Measurements from ENCODE around the gene DLG4.
A peak's percentile ranks its signal among the peaks of the same experiment; 100 is the strongest.

Gene DLG4

GRCh38 chr17:7219812-7220592, at the start of gene DLG4, which contains the start of gene ACADVL:
TSS of gene DLG4 (minus strand) at chr17:7219836.
TSS of gene ACADVL (plus strand) at chr17:7219938. CDS start at chr17:7219985, 47 bp downstream.
- peak within 1 kb of the TSS; percentile 92 for H3K27ac ChIP-seq
- H4K20me1 ChIP-seq = peaks cover 58% of the 10 kb centered on the region
- H3K27me3 ChIP-seq = no peaks in the 10 kb centered on the region
- peaks cover 62% of the 10 kb centered on the region for H3K4me1 ChIP-seq
- no peak for TF ChIP-seq Cebpa-rat (IDR thresholded peaks at IDR 0.05)
- peak within 1 kb of the TSS; percentile 99 for H3K4me2 ChIP-seq
- H3K9ac ChIP-seq = peak within 1 kb of the TSS; percentile 94
- no peaks in the 10 kb centered on the region for H3K9me3 ChIP-seq
- H3K36me3 ChIP-seq = peaks cover 39% of the 10 kb centered on the region
- H3K4me3 ChIP-seq = peak within 1 kb of the TSS; percentile 99

GRCh38 chr17:7266784-7267183, 47.1 kb upstream of the DLG4 start:
- no peak overlapping the region for H3K4me3 ChIP-seq
- H3K27me3 ChIP-seq = peaks cover 33% of the 10 kb centered on the region
- no peak overlapping the region for H3K4me2 ChIP-seq
- H3K27ac ChIP-seq = no peak overlapping the region
- no peaks in the 10 kb centered on the region for H3K36me3 ChIP-seq
- no peaks in the 10 kb centered on the region for H3K9me3 ChIP-seq
- TF ChIP-seq Cebpa-rat (IDR thresholded peaks at IDR 0.05) = no peak
- H3K4me1 ChIP-seq = peaks cover 16% of the 10 kb centered on the region
- H4K20me1 ChIP-seq = peaks cover 19% of the 10 kb centered on the region; the same call in 1 of the 2 replicates
- no peak overlapping the region for H3K9ac ChIP-seq

- Histone ChIP-seq H3K4me3 (no peak overlapping the region), H3K4me1 (peaks cover 29% of the 10 kb centered on the region), H3K27me3 (peaks cover 63% of the 10 kb centered on the region), H3K4me2 (no peak overlapping the region), H3K36me3 (peaks cover 17% of the 10 kb centered on the region), H3K9me3 (no peaks in the 10 kb centered on the region), H3K27ac (no peak overlapping the region), H3K9ac (no peak overlapping the region), H4K20me1 (peaks cover 49% of the 10 kb centered on the region)
- no peak for TF ChIP-seq Cebpa-rat (IDR thresholded peaks at IDR 0.05)
Measured at GRCh38 chr17:7263801-7264078, 44.1 kb upstream of the DLG4 start.

DNA sequence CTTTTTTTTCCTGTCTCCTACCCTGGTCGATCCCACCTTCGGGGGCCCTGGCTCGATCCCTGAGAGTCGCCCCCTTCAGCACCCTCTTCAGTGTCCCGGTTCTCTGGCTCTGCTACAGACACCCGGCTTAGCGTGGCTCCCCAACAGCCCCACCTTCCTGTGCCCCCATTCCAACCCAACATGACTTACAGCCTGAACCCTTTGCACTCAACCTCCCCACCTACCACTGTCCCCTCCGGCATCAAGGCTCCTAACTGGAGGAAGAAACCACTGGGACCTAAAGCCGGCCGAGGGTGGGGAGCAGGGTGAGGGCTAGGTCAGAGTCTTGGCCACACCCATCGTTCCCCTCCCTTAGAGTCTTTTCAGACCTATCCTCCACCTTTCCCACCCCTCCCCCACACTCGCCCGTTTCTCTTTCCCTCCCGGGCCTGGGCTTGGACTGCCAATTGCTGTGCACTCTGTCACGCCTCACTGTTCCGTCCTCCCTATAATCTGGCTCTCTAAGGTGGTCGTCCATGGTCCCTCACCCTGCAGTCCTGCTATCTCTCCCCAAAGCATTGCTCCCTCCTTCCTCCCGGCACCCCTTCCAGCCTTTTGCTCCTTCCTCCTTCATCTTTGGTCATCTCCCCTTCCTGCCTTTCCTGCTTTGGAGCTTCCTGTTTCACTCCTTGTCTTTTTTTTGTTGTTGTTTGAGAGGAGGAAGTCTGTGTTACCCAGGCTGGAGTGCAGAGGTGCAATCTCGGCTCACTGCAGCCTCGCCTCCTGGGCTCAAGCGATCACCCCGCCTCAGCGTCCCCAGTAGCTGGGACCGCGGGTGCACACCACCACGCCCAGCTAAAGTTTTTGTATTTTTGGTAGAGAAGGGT, 43.5 kb upstream of the DLG4 start:
- no peaks in the 10 kb centered on the region for H3K9me3 ChIP-seq
- no peak overlapping the region for H3K9ac ChIP-seq
- H3K4me1 ChIP-seq = peaks cover 29% of the 10 kb centered on the region
- H3K4me2 ChIP-seq = peak overlapping the region; percentile 32; the same call in 1 of the 2 replicates
- no peak overlapping the region for H3K4me3 ChIP-seq
- peaks cover 65% of the 10 kb centered on the region for H3K27me3 ChIP-seq
- no peak for TF ChIP-seq Cebpa-rat (IDR thresholded peaks at IDR 0.05)
- peaks cover 23% of the 10 kb centered on the region for H3K36me3 ChIP-seq
- peaks cover 52% of the 10 kb centered on the region for H4K20me1 ChIP-seq
- H3K27ac ChIP-seq = no peak overlapping the region

- Histone ChIP-seq H3K4me3 (peak within 1 kb of the TSS; percentile 57), H3K27me3 (peaks cover 65% of the 10 kb centered on the region), H3K9me3 (no peaks in the 10 kb centered on the region), H3K36me3 (peaks cover 31% of the 10 kb centered on the region), H3K4me1 (peaks cover 29% of the 10 kb centered on the region), H4K20me1 (peaks cover 52% of the 10 kb centered on the region), H3K27ac (no peak within 1 kb of the TSS), H3K9ac (0 out of 2 replicates have a peak within 1 kb of the TSS, but pooled peaks have one; percentile 34), H3K4me2 (peak within 1 kb of the TSS; percentile 76)
- no peak for TF ChIP-seq Cebpa-rat (IDR thresholded peaks at IDR 0.05)
Measured at GRCh38 chr17:7262192-7262934, 42.7 kb upstream of the DLG4 start, which contains the start of gene CLDN7. TSS of gene CLDN7 (minus strand) at chr17:7262478. CDS start at chr17:7262043, 435 bp downstream.

- H3K4me2 ChIP-seq = peak overlapping the region; percentile 76
- peaks cover 52% of the 10 kb centered on the region for H4K20me1 ChIP-seq
- H3K27ac ChIP-seq = no peak overlapping the region
- peaks cover 65% of the 10 kb centered on the region for H3K27me3 ChIP-seq
- no peaks in the 10 kb centered on the region for H3K9me3 ChIP-seq
- 0 out of 2 replicates have a peak overlapping the region, but pooled peaks have one; percentile 34 for H3K9ac ChIP-seq
- H3K4me3 ChIP-seq = peak overlapping the region; percentile 57
- H3K36me3 ChIP-seq = peaks cover 39% of the 10 kb centered on the region
- TF ChIP-seq Cebpa-rat (IDR thresholded peaks at IDR 0.05) = no peak
- peaks cover 29% of the 10 kb centered on the region for H3K4me1 ChIP-seq
Measured at GRCh38 chr17:7261379-7262191, 41.9 kb upstream of the DLG4 start.

GRCh38 chr17:7260651-7261378, 41.2 kb upstream of the DLG4 start:
- Histone ChIP-seq H3K4me2 (peak overlapping the region; percentile 76), H3K27me3 (peaks cover 65% of the 10 kb centered on the region), H3K36me3 (peaks cover 47% of the 10 kb centered on the region), H4K20me1 (peaks cover 52% of the 10 kb centered on the region), H3K9ac (0 out of 2 replicates have a peak overlapping the region, but pooled peaks have one; percentile 34), H3K4me3 (peak overlapping the region; percentile 57), H3K9me3 (no peaks in the 10 kb centered on the region), H3K27ac (no peak overlapping the region), H3K4me1 (peaks cover 29% of the 10 kb centered on the region)
- TF ChIP-seq Cebpa-rat (IDR thresholded peaks at IDR 0.05) = no peak

GRCh38 chr17:7260151-7260550, 40.5 kb upstream of the DLG4 start:
- peaks cover 29% of the 10 kb centered on the region for H3K4me1 ChIP-seq
- peaks cover 53% of the 10 kb centered on the region for H3K36me3 ChIP-seq
- H3K27ac ChIP-seq = no peak overlapping the region
- H3K9ac ChIP-seq = no peak overlapping the region
- no peak overlapping the region for H3K4me2 ChIP-seq
- TF ChIP-seq Cebpa-rat (IDR thresholded peaks at IDR 0.05) = no peak
- H3K4me3 ChIP-seq = no peak overlapping the region
- peaks cover 65% of the 10 kb centered on the region for H3K27me3 ChIP-seq
- H3K9me3 ChIP-seq = no peaks in the 10 kb centered on the region
- H4K20me1 ChIP-seq = peaks cover 52% of the 10 kb centered on the region

Measured in BLaER1 (cell line).